Nephron progenitor cell (in vitro differentiated cells): ENCODE data around the gene SARDH.

Experiments
- DNase-seq: peaks from one replicate; pipeline ENCODE4 v3.0.0; 2021
- H3K27ac Mint-ChIP-seq: 2 replicates; pipeline ENCODE4 v1.8.0; 2021; ENCODE audit warnings: mild to moderate bottlenecking, moderate library complexity, mixed read lengths
- H3K27me3 Mint-ChIP-seq: 2 replicates; pipeline ENCODE4 v1.8.0; 2021; ENCODE audit warnings: mild to moderate bottlenecking, low read depth, mixed read lengths; ENCODE audit not compliant: poor library complexity
- H3K36me3 Mint-ChIP-seq: 2 replicates; pipeline ENCODE4 v1.8.0; 2021; ENCODE audit warnings: low read depth, mixed read lengths
- H3K4me1 Mint-ChIP-seq: 2 replicates; pipeline ENCODE4 v1.8.0; 2021; ENCODE audit warnings: mixed read lengths
- H3K4me3 Mint-ChIP-seq: 2 replicates; pipeline ENCODE4 v1.8.0; 2021; ENCODE audit warnings: mild to moderate bottlenecking, moderate library complexity, mixed read lengths
- H3K9me3 Mint-ChIP-seq: 2 replicates; pipeline ENCODE4 v1.8.0; 2021; ENCODE audit warnings: mild to moderate bottlenecking, moderate library complexity, mixed read lengths
- TF ChIP-seq, protein P1 (sequence below): fragments of 200-600 bp; sonication (generic); IDR thresholded peaks from 2 replicates; pipeline ENCODE4 v1.5.0; 2021; ENCODE audit warnings: antibody characterized with exemption

The SARDH gene

DNA sequence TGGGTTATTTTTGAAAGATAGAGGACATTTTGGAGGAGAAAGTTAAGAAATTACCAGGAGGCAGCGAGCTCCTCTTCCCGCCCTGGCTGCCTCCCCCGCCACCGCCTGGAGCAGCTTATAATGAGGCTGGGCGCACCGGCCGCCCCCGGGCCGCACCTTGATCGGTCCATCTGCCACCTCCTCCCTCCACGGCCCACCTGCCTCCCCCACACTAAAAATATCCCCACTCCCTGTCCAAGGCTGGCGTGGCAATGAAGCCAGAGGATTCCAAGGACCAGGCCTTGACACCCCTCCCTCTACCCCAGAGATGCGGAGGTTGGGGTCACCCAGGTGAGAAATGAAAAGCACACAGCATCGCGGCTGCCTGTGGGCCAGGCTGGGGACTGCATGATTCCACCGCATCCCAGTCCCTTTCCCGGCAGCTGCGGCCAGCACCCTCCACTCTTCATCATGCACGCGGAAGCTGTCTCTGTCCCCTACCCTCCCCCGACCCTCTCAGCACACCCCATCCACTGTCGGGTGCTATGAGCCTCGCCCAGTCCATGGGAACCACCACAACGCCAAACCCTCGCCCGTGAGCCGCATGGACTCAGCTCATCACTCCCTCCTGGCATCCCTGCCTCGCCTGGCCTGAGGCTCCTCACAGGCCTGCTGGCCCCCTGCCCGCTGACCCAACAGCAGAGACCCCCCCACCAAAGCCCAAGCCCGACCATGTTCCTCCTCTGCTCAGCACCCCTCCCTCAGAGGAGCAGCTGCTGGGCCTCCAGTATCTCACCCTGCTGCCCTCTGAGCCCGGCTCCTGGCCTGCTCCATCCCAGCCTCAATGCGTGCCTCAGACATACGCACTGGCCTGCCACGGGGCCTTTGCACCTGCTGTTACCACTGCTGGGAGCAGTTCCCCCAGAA lies 50.0 kb downstream of the SARDH start:
- Mint-ChIP-seq H3K4me1 (peaks cover 58% of the 10 kb centered on the region), H3K36me3 (no peaks in the 10 kb centered on the region), H3K27me3 (peaks cover 6% of the 10 kb centered on the region), H3K9me3 (no peaks in the 10 kb centered on the region), H3K27ac (peak overlapping the region; percentile 45), H3K4me3 (no peak overlapping the region)
- TF ChIP-seq, protein P1, sequence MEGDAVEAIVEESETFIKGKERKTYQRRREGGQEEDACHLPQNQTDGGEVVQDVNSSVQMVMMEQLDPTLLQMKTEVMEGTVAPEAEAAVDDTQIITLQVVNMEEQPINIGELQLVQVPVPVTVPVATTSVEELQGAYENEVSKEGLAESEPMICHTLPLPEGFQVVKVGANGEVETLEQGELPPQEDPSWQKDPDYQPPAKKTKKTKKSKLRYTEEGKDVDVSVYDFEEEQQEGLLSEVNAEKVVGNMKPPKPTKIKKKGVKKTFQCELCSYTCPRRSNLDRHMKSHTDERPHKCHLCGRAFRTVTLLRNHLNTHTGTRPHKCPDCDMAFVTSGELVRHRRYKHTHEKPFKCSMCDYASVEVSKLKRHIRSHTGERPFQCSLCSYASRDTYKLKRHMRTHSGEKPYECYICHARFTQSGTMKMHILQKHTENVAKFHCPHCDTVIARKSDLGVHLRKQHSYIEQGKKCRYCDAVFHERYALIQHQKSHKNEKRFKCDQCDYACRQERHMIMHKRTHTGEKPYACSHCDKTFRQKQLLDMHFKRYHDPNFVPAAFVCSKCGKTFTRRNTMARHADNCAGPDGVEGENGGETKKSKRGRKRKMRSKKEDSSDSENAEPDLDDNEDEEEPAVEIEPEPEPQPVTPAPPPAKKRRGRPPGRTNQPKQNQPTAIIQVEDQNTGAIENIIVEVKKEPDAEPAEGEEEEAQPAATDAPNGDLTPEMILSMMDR: no peak
- no peak for DNase-seq

DNA sequence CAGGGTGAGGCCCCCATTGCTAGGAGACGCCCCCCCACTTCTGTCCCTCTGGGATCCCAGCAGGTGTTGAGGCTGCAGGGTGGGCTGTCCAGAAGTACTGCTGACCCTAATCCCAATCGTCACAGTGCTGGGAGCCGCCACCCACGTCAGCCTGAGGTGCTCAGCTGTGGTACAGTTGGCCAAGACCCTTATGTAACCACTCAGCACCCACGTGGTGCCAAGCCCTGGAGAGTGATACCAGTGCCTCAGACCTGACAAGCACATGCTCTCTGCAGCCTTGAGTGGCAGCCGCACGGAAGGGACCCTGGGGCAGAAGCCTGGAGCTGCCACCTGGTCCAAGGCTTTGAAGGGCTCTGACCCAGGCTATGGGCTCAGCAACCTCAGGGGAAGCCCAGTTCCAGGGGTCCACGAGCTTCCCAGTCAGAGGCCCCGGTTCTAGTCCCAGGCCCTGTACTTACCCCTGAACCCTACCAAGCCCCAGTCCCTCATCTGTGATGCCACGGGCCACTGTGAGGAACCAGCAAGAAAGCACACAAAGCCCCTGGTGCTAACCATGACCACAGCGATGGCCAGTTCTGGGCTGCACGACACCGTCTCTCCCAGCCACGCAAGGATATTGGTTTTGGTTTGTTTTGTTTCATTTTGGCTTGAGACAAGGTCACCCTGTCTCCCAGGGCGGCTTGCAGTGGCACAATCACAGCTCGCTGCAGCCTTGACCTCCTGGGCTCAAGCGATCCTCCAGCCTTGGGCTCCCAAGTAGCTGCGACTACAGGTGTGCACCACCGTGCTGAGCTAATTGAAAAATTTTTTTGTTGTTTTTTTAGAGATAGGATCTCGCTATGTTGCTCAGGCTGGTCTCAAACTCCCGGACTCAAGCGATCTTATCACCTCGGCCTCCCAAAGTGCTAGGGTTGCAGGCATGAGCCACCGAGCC lies 51.2 kb downstream of the SARDH start:
- H3K27ac Mint-ChIP-seq: no peak overlapping the region
- TF ChIP-seq, protein P1: no peak
- no peak for DNase-seq
- no peaks in the 10 kb centered on the region for H3K36me3 Mint-ChIP-seq
- H3K4me1 Mint-ChIP-seq: peaks cover 50% of the 10 kb centered on the region
- no peak overlapping the region for H3K4me3 Mint-ChIP-seq
- H3K27me3 Mint-ChIP-seq: peaks cover 3% of the 10 kb centered on the region
- H3K9me3 Mint-ChIP-seq: no peaks in the 10 kb centered on the region

DNA sequence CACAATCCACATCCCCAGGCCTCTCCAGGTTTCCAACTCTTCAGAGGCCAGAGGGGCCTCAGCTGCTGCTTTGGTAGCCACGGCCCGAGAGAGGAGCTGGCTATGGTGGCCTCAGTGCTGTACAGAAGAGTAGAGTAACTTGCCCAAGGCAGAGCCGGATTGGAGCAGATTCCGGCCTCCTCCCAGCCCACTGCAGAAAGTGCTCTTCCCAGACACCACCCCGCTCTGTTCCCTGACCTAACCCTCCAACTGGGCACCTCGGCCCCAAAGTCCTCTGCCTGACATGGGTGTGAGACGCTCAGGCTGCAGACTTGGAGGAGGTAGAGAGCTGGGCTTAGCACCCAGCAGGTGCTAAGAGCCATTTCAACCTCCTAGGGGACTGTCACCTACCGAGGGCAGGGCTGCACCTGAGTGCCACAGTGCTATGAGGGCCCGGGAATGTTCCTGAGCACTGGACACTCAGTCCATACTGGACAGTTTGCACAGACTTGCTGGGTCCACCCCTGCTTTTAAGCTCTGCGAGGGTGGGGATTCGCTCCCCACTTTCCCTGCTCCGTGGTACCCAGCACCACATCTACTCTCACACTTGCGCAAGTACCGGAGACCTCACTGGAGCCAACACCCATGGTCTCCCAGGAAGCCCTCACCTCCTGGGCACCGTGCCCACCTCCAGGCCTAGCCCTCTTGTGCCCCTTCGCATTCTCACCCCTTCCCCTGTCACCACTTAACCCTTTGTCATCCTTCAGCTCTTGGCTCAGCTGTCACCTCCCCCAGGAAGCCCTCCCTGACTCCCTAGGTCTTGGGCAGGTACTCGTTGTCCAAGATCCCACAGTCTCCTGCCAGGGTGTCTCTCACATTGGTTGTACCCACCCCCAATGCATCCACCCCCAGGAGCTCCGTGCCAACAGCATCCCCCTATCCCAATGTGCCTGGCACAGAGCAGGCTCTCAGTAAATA lies 52.2 kb downstream of the SARDH start:
- Mint-ChIP-seq H3K27ac (no peak overlapping the region), H3K36me3 (no peaks in the 10 kb centered on the region), H3K27me3 (peaks cover 3% of the 10 kb centered on the region), H3K4me1 (peaks cover 48% of the 10 kb centered on the region), H3K9me3 (no peaks in the 10 kb centered on the region), H3K4me3 (no peak overlapping the region)
- TF ChIP-seq, protein P1: no peak
- no peak for DNase-seq

DNA sequence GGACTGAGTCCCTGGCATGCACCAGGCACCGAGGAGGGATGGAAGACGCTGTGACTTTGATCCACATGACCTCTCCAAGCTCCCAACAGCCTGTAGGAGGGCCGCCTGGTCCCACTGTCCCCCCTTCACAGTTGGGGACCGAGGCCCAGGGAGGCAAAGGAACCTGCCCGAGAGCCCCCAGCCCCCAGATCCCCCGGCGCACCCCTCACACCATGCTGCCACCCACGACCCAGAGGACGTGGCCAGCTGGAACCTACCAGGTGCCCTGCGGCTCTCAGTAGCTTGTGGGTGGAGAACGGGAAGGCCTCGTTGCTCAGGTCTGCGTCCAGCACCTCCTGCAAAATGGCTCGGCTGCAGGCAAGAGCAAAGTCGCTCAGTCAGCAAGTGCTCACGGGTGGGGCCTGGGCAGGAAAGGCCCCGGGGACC lies 53.2 kb downstream of the SARDH start:
- H3K4me3 Mint-ChIP-seq: no peak overlapping the region
- DNase-seq: no peak
- no peaks in the 10 kb centered on the region for H3K36me3 Mint-ChIP-seq
- H3K27ac Mint-ChIP-seq: no peak overlapping the region
- peaks cover 3% of the 10 kb centered on the region for H3K27me3 Mint-ChIP-seq
- peaks cover 53% of the 10 kb centered on the region for H3K4me1 Mint-ChIP-seq
- no peaks in the 10 kb centered on the region for H3K9me3 Mint-ChIP-seq
- TF ChIP-seq, protein P1: no peak

DNA sequence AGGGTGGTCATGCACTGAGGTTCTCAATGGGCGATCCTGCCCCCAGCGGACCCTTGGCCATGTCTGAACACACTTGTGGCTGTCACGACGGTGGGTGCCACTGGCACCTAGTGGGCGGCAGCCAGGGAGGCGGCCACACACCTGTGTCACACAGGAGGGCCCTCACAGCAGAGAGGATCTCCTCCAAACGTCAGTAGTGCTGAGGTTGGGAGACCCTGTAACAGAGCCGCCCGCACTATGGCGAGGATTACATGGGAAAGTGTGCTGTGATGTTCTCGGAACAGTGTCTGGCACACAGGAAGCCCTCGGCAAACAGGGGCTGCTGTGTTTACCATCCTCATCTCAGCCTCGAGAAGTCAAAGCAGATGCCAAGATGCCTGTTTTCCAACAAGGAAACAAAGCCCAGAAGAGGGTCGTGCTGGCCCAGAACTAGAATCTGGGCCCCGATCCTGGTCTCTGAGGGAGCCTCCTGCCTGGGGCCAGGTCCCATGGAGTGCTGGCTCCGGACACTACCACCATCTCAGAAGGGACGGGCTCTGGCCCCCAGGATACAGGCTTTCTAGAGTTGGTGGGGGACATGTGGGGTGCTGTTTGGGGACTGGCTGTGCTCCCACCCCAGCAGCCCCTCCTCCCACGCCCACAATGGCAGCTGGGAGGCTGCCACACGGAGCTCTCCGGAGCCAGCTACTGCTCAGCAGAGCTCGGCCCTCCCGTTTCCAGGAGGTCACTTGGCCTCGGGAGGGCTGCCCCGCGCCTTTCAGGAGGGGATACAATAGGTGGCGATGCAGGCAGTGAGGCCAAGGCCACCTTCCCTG lies 53.8 kb downstream of the SARDH start:
- Mint-ChIP-seq H3K27me3 (peaks cover 3% of the 10 kb centered on the region), H3K27ac (peak overlapping the region; percentile 66)
- TF ChIP-seq, protein P1: no peak

More for the DNA sequence above, 53.8 kb downstream of the SARDH start:
- DNase-seq: no peak
- H3K9me3 Mint-ChIP-seq: no peaks in the 10 kb centered on the region
- no peak overlapping the region for H3K4me3 Mint-ChIP-seq
- peaks cover 55% of the 10 kb centered on the region for H3K4me1 Mint-ChIP-seq
- H3K36me3 Mint-ChIP-seq: no peaks in the 10 kb centered on the region
